ENCODE data around the gene COA6. TPM values are rescaled to one million over a fixed set of nuclear protein-coding genes. Genes with fewer than 3 reads are reported as not detected.

Gene COA6
- total and polyA plus RNA-seq, 2 experiments from 2014 or later: 67.8 to 82.9 TPM

DNA sequence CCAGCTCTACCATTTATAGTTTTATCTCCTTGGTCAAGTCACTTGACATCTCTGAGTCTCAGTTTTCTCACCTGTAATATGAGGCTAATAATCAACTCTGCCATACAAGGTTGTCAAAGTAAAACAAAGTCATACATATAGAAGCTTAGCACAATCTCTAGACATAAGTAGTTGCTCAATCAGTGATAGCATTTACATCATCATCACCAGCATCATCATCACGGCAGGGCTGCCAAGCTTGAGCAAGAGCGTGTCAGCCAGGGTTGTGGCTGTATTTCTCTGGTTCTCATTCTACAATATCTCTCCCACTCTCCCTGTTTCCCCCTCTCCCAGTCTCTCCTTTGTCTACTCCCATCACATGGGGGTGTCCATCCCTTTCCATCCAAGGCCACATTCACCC is 41.7 kb upstream of the COA6 start:
- Histone ChIP-seq H3K4me3 (no peak overlapping the region), H3K79me2 (no peaks in the 10 kb centered on the region), H3K9me2 (replicated peaks; ENCODE audit: insufficient read depth) (no peaks in the 10 kb centered on the region), H3K36me3 (replicated peaks; ENCODE audit: insufficient read depth, low read depth) (no peaks in the 10 kb centered on the region), H3K4me1 (ENCODE audit: insufficient read depth) (no peaks in the 10 kb centered on the region), H3K27me3 (peaks cover under 1% of the 10 kb centered on the region), H4K20me1 (ENCODE audit: insufficient read depth, poor library complexity, severe bottlenecking) (no peaks in the 10 kb centered on the region), H3K9me3 (ENCODE audit: low read depth) (no peaks in the 10 kb centered on the region), H3K27ac (no peak overlapping the region), H2AFZ (no peak overlapping the region), H3K4me2 (no peak overlapping the region)
- no peak for DNase-seq (ENCODE audit: low spot score)
- 94% methylated on average over 2 of the region's 2 CpGs for WGBS (ENCODE audit: low lambda C conversion rate, missing lambda C conversion rate)
- TF ChIP-seq, protein P1, sequence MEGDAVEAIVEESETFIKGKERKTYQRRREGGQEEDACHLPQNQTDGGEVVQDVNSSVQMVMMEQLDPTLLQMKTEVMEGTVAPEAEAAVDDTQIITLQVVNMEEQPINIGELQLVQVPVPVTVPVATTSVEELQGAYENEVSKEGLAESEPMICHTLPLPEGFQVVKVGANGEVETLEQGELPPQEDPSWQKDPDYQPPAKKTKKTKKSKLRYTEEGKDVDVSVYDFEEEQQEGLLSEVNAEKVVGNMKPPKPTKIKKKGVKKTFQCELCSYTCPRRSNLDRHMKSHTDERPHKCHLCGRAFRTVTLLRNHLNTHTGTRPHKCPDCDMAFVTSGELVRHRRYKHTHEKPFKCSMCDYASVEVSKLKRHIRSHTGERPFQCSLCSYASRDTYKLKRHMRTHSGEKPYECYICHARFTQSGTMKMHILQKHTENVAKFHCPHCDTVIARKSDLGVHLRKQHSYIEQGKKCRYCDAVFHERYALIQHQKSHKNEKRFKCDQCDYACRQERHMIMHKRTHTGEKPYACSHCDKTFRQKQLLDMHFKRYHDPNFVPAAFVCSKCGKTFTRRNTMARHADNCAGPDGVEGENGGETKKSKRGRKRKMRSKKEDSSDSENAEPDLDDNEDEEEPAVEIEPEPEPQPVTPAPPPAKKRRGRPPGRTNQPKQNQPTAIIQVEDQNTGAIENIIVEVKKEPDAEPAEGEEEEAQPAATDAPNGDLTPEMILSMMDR (IDR thresholded peaks at IDR 0.05; ENCODE audit: poor library complexity): no peak
- TF ChIP-seq EZH2phosphoT487 (IDR thresholded peaks at IDR 0.05; ENCODE audit: low read depth, severe bottlenecking, unreplicated experiment) (no peak), EZH2 (IDR thresholded peaks at IDR 0.05; ENCODE audit: borderline replicate concordance) (no peak)

DNA sequence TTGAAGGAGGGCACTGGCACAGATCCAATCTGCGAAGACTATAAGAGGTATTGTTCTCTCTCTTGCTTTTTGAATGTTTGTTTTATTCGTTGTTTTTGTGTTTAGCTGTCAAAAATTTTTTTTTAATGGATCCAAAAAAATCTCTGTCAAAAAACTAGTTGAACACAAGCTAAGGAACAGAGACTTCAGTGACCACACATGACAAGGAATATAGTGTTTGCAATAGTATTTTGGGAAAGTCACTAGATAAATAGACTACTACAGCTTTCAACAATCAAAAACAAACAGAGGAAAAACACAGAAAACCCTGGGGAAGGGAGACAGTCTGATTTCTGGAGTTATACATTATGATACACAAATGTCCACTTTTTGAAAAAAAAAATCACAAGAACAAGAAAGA is 36.9 kb upstream of the COA6 start:
- H3K27me3 ChIP-seq: no peaks in the 10 kb centered on the region
- H3K9me2 ChIP-seq (replicated peaks; ENCODE audit: insufficient read depth): no peaks in the 10 kb centered on the region
- no peak overlapping the region for H3K27ac ChIP-seq
- H2AFZ ChIP-seq: no peak overlapping the region
- no peak overlapping the region for H3K4me2 ChIP-seq
- H3K4me1 ChIP-seq (ENCODE audit: insufficient read depth): no peaks in the 10 kb centered on the region
- H3K36me3 ChIP-seq (replicated peaks; ENCODE audit: insufficient read depth, low read depth): no peaks in the 10 kb centered on the region
- H3K4me3 ChIP-seq: no peak overlapping the region
- H3K9me3 ChIP-seq (ENCODE audit: low read depth): no peaks in the 10 kb centered on the region
- H4K20me1 ChIP-seq (ENCODE audit: insufficient read depth, poor library complexity, severe bottlenecking): no peaks in the 10 kb centered on the region
- whole genome bisulfite sequencing (ENCODE audit: low lambda C conversion rate, missing lambda C conversion rate): 89% methylated on average over 2 of the region's 2 CpGs
- DNase-seq (ENCODE audit: low spot score): no peak
- no peaks in the 10 kb centered on the region for H3K79me2 ChIP-seq
- TF ChIP-seq EZH2 (IDR thresholded peaks at IDR 0.05; ENCODE audit: borderline replicate concordance) (no peak), EZH2phosphoT487 (IDR thresholded peaks at IDR 0.05; ENCODE audit: low read depth, severe bottlenecking, unreplicated experiment) (no peak)
- TF ChIP-seq, protein P1 (IDR thresholded peaks at IDR 0.05; ENCODE audit: poor library complexity): no peak

DNA sequence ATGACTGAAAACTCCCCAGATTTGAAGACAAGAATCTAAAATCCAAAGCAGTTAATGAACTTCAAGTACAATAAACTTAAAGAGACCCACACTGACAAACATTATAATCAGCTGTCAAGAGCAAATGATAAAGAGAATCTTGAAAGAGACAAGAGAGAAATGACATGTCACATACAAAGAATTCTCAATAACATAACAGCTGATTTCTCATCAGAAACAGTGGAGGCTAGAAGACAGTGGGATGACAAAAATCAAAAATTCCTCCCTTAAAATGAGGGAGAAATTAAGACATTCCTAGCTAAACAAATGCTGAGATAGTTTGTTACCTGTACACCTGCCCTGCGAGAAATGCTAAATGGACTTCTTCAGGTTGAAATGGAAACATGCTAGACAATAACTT is 36.0 kb upstream of the COA6 start:
- Histone ChIP-seq H3K27me3 (no peaks in the 10 kb centered on the region), H2AFZ (no peak overlapping the region), H3K27ac (no peak overlapping the region), H3K9me3 (ENCODE audit: low read depth) (no peaks in the 10 kb centered on the region), H4K20me1 (ENCODE audit: insufficient read depth, poor library complexity, severe bottlenecking) (no peaks in the 10 kb centered on the region), H3K36me3 (replicated peaks; ENCODE audit: insufficient read depth, low read depth) (no peaks in the 10 kb centered on the region), H3K9me2 (replicated peaks; ENCODE audit: insufficient read depth) (no peaks in the 10 kb centered on the region), H3K4me1 (ENCODE audit: insufficient read depth) (no peaks in the 10 kb centered on the region), H3K79me2 (no peaks in the 10 kb centered on the region), H3K4me3 (no peak overlapping the region), H3K4me2 (no peak overlapping the region)
- no peak for TF ChIP-seq EZH2phosphoT487 (IDR thresholded peaks at IDR 0.05; ENCODE audit: low read depth, severe bottlenecking, unreplicated experiment)
- TF ChIP-seq, protein P1 (IDR thresholded peaks at IDR 0.05; ENCODE audit: poor library complexity): no peak
- TF ChIP-seq EZH2 (IDR thresholded peaks at IDR 0.05; ENCODE audit: borderline replicate concordance): no peak
- no peak for DNase-seq (ENCODE audit: low spot score)
- 96% methylated on average over 1 of the region's 1 CpG for WGBS (ENCODE audit: low lambda C conversion rate, missing lambda C conversion rate)

DNA sequence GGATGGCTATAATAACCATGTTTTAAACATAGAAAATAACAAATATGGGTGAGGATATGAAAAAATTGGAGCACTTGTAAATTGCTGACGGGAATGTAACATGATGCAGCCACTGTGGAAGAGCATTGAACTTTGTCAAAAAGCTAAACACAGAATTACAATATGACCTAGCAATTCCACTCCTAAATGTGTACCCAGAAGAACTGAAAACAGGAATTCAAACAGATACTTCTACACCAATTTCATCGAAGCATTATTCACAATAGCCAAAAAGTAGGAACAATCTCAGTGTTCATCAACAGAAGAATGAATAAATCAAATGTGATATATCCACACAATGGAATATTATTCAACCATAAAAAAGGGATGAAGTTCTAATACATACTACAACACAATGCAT is 32.7 kb upstream of the COA6 start:
- Histone ChIP-seq H3K36me3 (replicated peaks; ENCODE audit: insufficient read depth, low read depth) (no peaks in the 10 kb centered on the region), H4K20me1 (ENCODE audit: insufficient read depth, poor library complexity, severe bottlenecking) (no peaks in the 10 kb centered on the region), H3K79me2 (no peaks in the 10 kb centered on the region), H3K4me1 (ENCODE audit: insufficient read depth) (no peaks in the 10 kb centered on the region), H3K4me2 (no peak overlapping the region), H3K4me3 (no peak overlapping the region), H3K9me2 (replicated peaks; ENCODE audit: insufficient read depth) (no peaks in the 10 kb centered on the region), H2AFZ (no peak overlapping the region), H3K9me3 (ENCODE audit: low read depth) (no peaks in the 10 kb centered on the region), H3K27ac (no peak overlapping the region), H3K27me3 (no peaks in the 10 kb centered on the region)
- TF ChIP-seq EZH2phosphoT487 (IDR thresholded peaks at IDR 0.05; ENCODE audit: low read depth, severe bottlenecking, unreplicated experiment) (no peak), EZH2 (IDR thresholded peaks at IDR 0.05; ENCODE audit: borderline replicate concordance) (no peak)
- TF ChIP-seq, protein P1 (IDR thresholded peaks at IDR 0.05; ENCODE audit: poor library complexity): no peak
- 88% methylated on average over 2 of the region's 2 CpGs for WGBS (ENCODE audit: low lambda C conversion rate, missing lambda C conversion rate)
- no peak for DNase-seq (ENCODE audit: low spot score)

Measured in hepatocyte (in vitro differentiated cells).